H1 (cell line): ENCODE results near the gene SYT13. TPM values are rescaled to one million over a fixed set of nuclear protein-coding genes. Genes with fewer than 3 reads are reported as not detected.

Experiments
- polyA plus RNA-seq, 7 experiments: library from polyadenylated mRNA; depleted of rRNA in 3 of 7; stranded (reverse) in 5 of 7; unstranded in 2 of 7; fragments of >200 nt in 5 of 7; fragments of 200-250 nt in 2 of 7; gene quantifications; 1 replicate in 5 of 7; 2 replicates in 1 of 7; 4 replicates in 1 of 7; pipeline versions ENCODE4 v1.2.1 to v1.2.3, GENCODE V29; 2011 to 2013; ENCODE audit warnings: missing spikeins in 2 of 7, mixed read lengths in 2 of 7
- total RNA-seq: library from RNA; stranded (reverse); fragmentation: NEBNext Ultra II Directional; extraction: Animal tissue kit (Norgen Biotek cat#: 25700); gene quantifications from 2 replicates; pipeline ENCODE4 v1.2.1, GENCODE V29; 2021
- TF ChIP-seq, protein P1 (sequence below), 3 experiments: IDR thresholded peaks; 1 replicate in 2 of 3; 2 replicates in 1 of 3; pipeline versions ENCODE4 v1.5.1 to v1.6.1; 2011; ENCODE audit warnings: low read length in 3 of 3, mild to moderate bottlenecking in 3 of 3, inconsistent platforms in 2 of 3, low read depth in 1 of 3, moderate library complexity in 1 of 3; ENCODE audit not compliant: insufficient read depth in 1 of 3; ENCODE audit errors: control extremely low read depth in 1 of 3

The SYT13 gene
- total and polyA plus RNA-seq, 2 of the 8 experiments (the other 6 are each of a cell fraction or from before 2014, with no cell fraction given), result 4.8 to 13.2 TPM

- TF ChIP-seq, protein P1, sequence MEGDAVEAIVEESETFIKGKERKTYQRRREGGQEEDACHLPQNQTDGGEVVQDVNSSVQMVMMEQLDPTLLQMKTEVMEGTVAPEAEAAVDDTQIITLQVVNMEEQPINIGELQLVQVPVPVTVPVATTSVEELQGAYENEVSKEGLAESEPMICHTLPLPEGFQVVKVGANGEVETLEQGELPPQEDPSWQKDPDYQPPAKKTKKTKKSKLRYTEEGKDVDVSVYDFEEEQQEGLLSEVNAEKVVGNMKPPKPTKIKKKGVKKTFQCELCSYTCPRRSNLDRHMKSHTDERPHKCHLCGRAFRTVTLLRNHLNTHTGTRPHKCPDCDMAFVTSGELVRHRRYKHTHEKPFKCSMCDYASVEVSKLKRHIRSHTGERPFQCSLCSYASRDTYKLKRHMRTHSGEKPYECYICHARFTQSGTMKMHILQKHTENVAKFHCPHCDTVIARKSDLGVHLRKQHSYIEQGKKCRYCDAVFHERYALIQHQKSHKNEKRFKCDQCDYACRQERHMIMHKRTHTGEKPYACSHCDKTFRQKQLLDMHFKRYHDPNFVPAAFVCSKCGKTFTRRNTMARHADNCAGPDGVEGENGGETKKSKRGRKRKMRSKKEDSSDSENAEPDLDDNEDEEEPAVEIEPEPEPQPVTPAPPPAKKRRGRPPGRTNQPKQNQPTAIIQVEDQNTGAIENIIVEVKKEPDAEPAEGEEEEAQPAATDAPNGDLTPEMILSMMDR (IDR thresholded peaks at IDR 0.05; ENCODE audit: control extremely low read depth in 1 of 3, insufficient read depth in 1 of 3, low read depth in 1 of 3, low read length in 3 of 3), result no peak
Measured at GRCh38 chr11:45321031-45321595, 35.0 kb upstream of the SYT13 start (continued).
